Measurements from ENCODE around the gene HMCN1.
A peak's percentile ranks its signal among the peaks of the same experiment; 100 is the strongest.

The HMCN1 gene

DNA sequence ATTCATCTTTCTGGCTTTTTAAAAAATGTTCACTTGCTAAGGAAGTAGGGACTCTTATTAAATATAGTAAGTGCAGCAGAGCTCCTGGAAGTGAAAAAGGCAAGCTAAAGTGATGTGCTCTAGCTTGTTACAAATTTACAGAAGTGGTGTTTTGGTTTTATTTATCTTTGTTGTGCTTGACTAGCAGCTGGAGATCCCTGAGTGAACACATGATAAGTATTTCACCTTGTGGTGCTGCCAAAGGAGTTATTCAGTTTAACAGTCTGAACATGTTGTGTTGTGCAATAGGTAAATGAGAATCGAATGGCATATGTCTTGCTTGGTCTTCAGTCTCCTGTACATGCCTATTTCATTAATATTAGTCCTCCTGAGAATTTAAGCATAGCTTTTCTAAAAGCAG is 325.1 kb downstream of the HMCN1 start:
- no peak for ATAC-seq (replicated peaks)
- Mint-ChIP-seq H3K4me3 (no peak overlapping the region), H3K9me3 (no peaks in the 10 kb centered on the region), H3K27ac (no peak overlapping the region), H3K36me3 (no peaks in the 10 kb centered on the region), H3K27me3 (no peaks in the 10 kb centered on the region), H3K4me1 (no peaks in the 10 kb centered on the region)
- DNase-seq = no peak

DNA sequence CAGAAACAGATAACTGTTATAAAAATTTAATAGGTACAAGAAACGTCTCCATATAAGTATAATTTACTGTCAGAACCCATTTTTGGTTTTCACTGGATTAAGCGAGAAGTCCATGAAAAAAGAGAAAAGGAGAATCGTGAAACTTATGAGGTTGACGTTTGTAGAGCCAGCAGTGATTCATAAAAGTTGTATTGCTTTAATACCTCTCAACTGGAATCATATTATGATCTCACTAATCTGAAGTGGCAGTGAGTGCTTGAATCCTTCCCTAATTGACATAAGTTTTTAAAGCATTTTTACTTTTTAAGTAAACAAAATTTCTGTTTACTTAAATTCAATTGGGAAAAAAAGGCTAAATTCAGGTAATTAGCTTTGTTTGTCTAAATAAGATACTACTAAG is 325.6 kb downstream of the HMCN1 start:
- DNase-seq (no peak), ATAC-seq (replicated peaks) (no peak)
- Mint-ChIP-seq H3K4me1 (no peaks in the 10 kb centered on the region), H3K9me3 (no peaks in the 10 kb centered on the region), H3K36me3 (no peaks in the 10 kb centered on the region), H3K27me3 (no peaks in the 10 kb centered on the region), H3K4me3 (no peak overlapping the region), H3K27ac (no peak overlapping the region)

DNA sequence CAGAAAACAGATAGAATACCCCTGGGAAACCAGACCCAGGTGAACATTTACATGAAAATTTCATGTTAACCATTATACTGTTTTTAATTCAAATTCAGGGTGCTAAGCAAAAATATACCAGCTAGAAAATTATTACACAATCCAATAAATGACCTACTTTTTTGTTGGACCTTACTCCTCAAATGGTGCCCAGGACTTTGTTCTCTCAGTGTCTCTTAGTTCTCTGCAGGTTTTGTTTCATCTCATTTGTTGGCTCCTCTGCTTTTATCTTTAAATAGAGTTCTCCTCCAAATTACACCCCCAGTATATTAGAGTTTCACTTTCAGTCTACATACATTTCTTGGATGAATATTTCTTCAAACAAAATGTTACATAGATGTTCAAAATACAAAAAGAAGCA is 326.0 kb downstream of the HMCN1 start:
- no peak overlapping the region for H3K27ac Mint-ChIP-seq
- ATAC-seq (replicated peaks) (no peak), DNase-seq (no peak)
- H3K4me1 Mint-ChIP-seq = no peaks in the 10 kb centered on the region
- H3K27me3 Mint-ChIP-seq = no peaks in the 10 kb centered on the region
- H3K36me3 Mint-ChIP-seq = no peaks in the 10 kb centered on the region
- H3K9me3 Mint-ChIP-seq = no peaks in the 10 kb centered on the region
- H3K4me3 Mint-ChIP-seq = no peak overlapping the region

DNA sequence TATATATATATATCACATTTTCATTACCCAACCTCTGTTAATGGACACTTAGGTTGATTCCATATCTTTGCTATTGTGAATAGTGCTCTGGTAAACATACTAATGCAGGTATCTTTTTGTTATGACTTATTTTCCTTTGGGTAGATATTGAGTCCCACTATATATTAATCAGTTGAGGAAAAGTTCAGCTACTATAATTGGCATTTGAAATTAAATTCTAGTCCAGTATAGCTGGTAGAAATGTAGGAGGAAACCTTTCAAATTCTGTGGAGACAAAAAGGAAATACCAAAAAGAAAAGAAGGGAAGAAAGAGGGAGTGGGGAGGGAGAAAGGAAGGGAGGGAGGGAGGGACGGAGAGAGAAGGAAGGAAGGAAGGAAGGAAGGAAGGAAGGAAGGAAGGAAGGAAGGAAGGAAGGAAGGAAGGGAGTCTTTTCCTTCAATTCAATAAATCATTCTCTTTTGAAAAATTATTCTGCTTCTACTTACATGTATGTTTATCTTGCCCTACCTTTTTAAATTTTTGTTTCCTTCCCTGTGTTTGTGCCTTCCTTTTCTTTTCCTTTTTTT is 329.0 kb downstream of the HMCN1 start:
- no peaks in the 10 kb centered on the region for H3K27me3 Mint-ChIP-seq
- no peaks in the 10 kb centered on the region for H3K4me1 Mint-ChIP-seq
- no peak overlapping the region for H3K27ac Mint-ChIP-seq
- DNase-seq = no peak
- no peak for ATAC-seq (replicated peaks)
- H3K9me3 Mint-ChIP-seq = no peaks in the 10 kb centered on the region
- no peak overlapping the region for H3K4me3 Mint-ChIP-seq
- H3K36me3 Mint-ChIP-seq = no peaks in the 10 kb centered on the region

DNA sequence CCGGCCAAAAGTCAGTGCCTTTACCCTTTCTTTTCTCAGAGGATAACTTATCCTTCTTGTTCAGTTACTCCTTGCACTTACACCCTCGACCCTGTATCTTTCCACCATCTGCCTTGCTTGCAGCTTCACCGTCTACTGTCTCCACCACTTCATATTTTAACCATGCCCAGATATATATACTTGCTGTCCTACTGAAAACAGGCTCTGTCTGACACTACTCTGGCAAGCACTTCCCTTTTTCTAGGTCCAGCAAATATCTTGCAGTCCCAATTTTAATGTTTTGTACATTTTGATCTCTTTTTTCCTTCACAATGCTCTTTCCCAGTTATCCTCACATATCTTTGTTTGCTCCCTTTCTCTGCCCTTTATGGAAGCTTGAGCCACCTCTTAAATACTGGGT is 332.2 kb downstream of the HMCN1 start:
- Mint-ChIP-seq H3K27me3 (no peaks in the 10 kb centered on the region), H3K4me1 (no peaks in the 10 kb centered on the region), H3K36me3 (no peaks in the 10 kb centered on the region), H3K9me3 (no peaks in the 10 kb centered on the region), H3K27ac (no peak overlapping the region), H3K4me3 (no peak overlapping the region)
- ATAC-seq (replicated peaks) = no peak
- no peak for DNase-seq

DNA sequence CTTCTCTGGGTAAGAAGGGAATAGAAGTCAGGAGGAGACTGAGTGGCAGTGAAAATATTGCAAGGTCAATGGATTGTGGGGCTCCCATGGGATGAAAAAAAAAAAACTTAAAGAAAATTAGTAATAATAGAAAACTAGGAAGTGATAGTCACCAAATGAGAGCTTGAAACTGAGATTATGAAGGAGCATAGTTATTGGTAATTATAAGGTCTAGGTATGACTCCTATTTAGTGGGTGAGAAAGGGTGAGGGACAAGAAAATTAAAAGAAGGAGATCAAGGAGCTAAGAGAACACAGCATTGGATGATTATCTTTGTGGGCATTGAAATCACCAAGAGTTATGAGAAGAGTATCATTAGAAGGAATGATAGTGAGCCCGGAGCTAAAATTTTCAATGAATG is 339.5 kb downstream of the HMCN1 start:
- H3K27me3 Mint-ChIP-seq = no peaks in the 10 kb centered on the region
- H3K4me3 Mint-ChIP-seq = no peak overlapping the region
- H3K36me3 Mint-ChIP-seq = no peaks in the 10 kb centered on the region
- peak in 1 of 2 donors; percentile 53 for ATAC-seq (replicated peaks)
- H3K9me3 Mint-ChIP-seq = no peaks in the 10 kb centered on the region
- peaks cover 10% of the 10 kb centered on the region in 2 donors for H3K4me1 Mint-ChIP-seq
- DNase-seq = no peak
- no peak overlapping the region for H3K27ac Mint-ChIP-seq

DNA sequence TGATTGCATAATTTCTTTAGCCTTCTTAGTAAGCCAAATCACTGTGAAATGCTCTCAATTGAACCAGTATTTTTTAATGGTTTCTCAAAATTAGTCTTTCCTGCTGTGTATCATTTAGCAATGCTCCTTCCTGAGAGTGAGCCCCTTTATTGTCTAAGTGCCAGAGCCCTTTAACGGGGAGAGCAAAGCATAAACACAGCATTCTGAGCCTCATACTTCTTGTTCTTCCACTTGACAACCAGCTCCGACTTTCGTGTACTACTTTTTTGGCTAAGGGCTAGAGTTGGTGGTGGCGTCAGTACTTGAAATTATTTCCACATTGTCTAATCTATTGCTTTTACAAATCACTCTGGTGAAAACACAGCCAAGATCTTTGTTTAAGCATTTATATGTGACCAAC is 341.8 kb downstream of the HMCN1 start:
- Mint-ChIP-seq H3K27me3 (no peaks in the 10 kb centered on the region), H3K36me3 (no peaks in the 10 kb centered on the region), H3K27ac (no peak overlapping the region), H3K9me3 (no peaks in the 10 kb centered on the region), H3K4me3 (no peak overlapping the region), H3K4me1 (peaks cover 10 to 17% of the 10 kb centered on the region in 2 donors)
- DNase-seq (no peak), ATAC-seq (replicated peaks) (no peak)

DNA sequence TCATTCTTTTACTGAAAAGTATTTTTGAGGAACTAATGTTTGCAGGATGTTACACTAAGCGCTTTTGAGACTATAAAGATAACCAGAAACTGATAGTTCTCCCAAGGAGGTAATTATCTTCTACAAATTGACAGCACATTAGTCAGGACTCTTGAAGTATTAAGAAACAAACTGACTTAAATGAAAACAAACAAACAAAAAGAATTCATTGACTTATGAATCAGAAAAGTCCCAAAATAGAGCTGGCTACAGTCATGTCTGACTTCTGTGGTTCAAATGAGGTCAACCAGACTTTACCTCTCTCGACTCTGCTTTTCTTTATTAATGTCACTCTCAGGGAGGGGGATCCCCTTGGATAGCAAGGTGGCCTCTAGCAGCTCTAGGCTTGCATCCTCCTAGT is 344.1 kb downstream of the HMCN1 start:
- Mint-ChIP-seq H3K4me3 (no peak overlapping the region), H3K4me1 (peaks cover 15 to 22% of the 10 kb centered on the region in 2 donors), H3K27ac (no peak overlapping the region), H3K9me3 (peaks cover 0 to 1% of the 10 kb centered on the region in 2 donors), H3K36me3 (peaks cover 0 to 3% of the 10 kb centered on the region in 2 donors), H3K27me3 (no peaks in the 10 kb centered on the region)
- ATAC-seq (replicated peaks) (peak; percentile 96 to 98), DNase-seq (peak; percentile 15)

DNA sequence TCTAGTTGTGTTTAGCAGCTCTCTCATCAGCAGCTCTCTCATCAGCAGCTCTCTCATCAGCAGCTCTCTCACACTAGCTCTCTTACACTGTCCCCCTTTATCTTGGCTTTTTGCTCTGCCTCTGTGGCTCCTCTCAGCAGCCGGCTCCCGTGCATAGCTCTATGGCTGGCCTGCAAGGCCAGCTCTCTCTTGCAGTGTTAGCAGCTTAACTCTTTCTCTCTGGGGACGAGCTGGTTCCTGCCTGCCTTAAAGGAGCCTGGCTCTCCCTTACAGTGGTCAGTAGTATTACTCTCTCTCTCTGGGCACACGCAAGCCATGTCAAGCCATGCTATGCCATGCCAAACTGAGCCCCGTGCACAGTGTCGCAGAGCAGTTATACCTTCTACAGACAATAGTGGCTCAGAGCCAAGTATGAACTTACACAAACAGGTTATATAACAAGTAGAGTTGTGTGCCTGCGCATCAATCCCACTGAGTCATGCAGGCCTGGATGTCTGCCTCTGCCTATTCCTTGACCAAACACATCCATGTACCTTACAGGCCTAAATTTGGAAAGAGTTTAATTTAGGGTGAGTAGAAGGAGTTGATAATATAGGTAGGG is 345.0 kb downstream of the HMCN1 start:
- Mint-ChIP-seq H3K4me3 (no peak overlapping the region), H3K27me3 (no peaks in the 10 kb centered on the region), H3K4me1 (peaks cover 15 to 22% of the 10 kb centered on the region in 2 donors), H3K36me3 (peaks cover 0 to 3% of the 10 kb centered on the region in 2 donors), H3K9me3 (peaks cover 0 to 1% of the 10 kb centered on the region in 2 donors), H3K27ac (peak overlapping the region; percentile 38)
- ATAC-seq (replicated peaks) = no peak
- no peak for DNase-seq

DNA sequence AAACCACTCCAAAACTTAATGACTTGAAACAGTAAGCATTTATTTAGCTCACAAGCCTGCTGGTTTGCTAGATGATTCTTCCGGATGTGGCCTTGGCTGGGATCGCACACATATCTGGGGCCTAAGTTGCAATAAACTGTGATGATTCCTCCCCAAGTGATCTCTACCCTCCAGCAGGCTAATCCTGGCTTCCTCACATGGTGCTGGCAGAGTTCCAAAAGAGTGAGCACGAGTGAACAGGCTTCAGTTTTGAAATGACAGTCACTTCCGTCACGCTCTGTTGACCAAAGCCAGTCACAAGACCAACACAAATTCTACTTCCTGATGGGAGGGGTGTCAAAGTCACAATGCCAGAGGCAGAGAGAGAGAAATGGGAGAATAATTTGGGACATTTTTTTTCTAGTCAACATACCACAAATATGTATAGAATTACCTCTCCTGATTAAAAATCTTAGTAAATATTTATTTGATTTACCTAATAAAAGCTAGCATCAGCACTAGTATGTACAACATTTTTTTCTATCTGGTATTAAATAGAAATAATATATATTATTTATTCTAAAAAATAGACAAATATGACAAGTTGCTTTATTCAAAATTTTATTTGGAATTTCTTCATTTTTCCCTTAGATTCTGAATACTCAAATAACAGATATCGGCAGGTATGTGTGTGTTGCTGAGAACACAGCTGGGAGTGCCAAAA is 348.2 kb downstream of the HMCN1 start:
- Mint-ChIP-seq H3K27me3 (no peaks in the 10 kb centered on the region), H3K9me3 (peaks cover 0 to 1% of the 10 kb centered on the region in 2 donors), H3K4me3 (peak overlapping the region in 1 of 2 donors; percentile 34), H3K4me1 (peaks cover 15 to 22% of the 10 kb centered on the region in 2 donors), H3K27ac (peak overlapping the region; percentile 84), H3K36me3 (peaks cover 0 to 3% of the 10 kb centered on the region in 2 donors)
- DNase-seq (peak; percentile 76), ATAC-seq (replicated peaks) (peak; percentile 63 to 73)

DNA sequence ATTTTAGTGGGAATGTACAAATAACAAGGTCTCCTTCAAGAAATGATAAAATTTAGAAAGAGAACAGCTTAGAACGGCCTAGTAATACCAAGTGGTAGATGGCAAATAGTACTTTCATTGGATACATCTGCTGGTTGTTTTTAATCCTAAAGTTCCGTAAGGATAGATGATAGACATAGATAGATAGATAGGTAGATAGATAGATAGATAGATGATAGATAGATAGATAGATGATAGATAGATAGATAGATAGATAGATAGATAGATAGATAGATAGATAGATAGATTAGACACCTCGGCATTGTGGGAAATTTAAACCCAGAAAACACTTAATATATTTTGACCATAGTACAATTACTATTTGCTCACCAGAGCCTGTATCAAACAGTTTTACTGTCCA is 352.4 kb downstream of the HMCN1 start:
- Mint-ChIP-seq H3K9me3 (peaks cover 0 to 1% of the 10 kb centered on the region in 2 donors), H3K27me3 (no peaks in the 10 kb centered on the region), H3K36me3 (peaks cover 0 to 3% of the 10 kb centered on the region in 2 donors), H3K4me1 (peaks cover 3 to 5% of the 10 kb centered on the region in 2 donors), H3K27ac (no peak overlapping the region), H3K4me3 (no peak overlapping the region)
- DNase-seq (no peak), ATAC-seq (replicated peaks) (no peak)

DNA sequence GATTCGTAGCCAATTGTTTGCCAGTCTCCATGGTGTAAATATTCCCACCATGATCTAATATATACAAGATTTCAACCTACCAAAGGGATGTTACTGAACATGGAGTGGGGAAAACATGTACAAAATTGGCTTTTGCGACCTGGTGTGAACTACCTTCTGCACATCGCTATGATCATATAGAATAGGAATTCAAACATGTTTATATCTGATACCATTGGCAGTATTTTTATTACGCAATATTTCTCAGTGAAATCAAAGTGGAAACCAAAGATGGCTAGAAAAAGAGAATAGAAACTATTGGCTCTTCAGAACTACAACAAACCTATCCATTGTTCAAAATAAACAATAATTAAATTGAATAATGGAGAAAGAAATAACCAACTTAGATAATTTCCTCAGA is 355.7 kb downstream of the HMCN1 start:
- no peak overlapping the region for H3K4me3 Mint-ChIP-seq
- no peaks in the 10 kb centered on the region for H3K9me3 Mint-ChIP-seq
- peaks cover 0 to 7% of the 10 kb centered on the region in 2 donors for H3K27me3 Mint-ChIP-seq
- no peak for DNase-seq
- no peak for ATAC-seq (replicated peaks)
- no peaks in the 10 kb centered on the region for H3K4me1 Mint-ChIP-seq
- no peak overlapping the region for H3K27ac Mint-ChIP-seq
- H3K36me3 Mint-ChIP-seq = no peaks in the 10 kb centered on the region

DNA sequence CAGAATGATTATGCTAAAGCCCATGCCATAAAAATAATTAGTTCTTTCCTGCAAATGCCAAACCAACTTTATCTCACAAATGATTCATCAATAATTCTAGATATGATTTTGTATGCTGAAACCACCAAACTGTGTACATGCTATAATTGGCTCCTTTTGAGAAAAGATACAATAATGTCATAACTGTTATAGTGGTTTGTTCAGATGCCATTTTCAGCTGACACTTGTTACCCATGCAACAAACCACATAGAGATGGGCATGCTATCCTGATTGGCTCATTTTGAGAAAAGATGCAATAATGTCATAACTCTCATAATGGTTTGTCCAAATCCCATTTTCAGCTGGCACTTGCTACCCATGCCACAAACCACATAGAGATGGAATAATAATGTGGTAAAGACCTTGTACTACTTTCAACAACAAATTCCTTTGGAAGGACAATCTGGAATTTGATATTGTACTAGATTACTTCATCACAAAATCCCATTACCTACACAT is 357.1 kb downstream of the HMCN1 start:
- DNase-seq = no peak
- H3K36me3 Mint-ChIP-seq = no peaks in the 10 kb centered on the region
- no peaks in the 10 kb centered on the region for H3K4me1 Mint-ChIP-seq
- H3K27me3 Mint-ChIP-seq = peaks cover 0 to 7% of the 10 kb centered on the region in 2 donors
- H3K27ac Mint-ChIP-seq = no peak overlapping the region
- ATAC-seq (replicated peaks) = no peak
- no peaks in the 10 kb centered on the region for H3K9me3 Mint-ChIP-seq
- no peak overlapping the region for H3K4me3 Mint-ChIP-seq

DNA sequence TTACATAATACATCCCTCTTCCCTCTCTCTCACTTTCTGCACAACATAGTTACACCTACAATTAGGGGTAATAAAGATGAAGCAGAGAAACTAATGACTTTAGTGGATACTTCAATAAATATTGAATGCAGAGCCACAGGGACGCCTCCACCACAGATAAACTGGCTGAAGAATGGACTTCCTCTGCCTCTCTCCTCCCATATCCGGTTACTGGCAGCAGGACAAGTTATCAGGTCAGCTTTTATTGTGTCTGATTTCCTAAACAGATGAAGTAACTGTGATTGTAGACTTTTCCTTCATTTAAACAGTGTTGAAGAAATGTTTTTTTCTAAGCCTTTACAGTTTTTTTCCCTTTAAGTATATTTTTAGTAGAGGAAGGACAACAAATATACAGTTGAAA is 359.2 kb downstream of the HMCN1 start:
- peak overlapping the region; percentile 31 for H3K27ac Mint-ChIP-seq
- H3K27me3 Mint-ChIP-seq = peaks cover 0 to 7% of the 10 kb centered on the region in 2 donors
- H3K36me3 Mint-ChIP-seq = no peaks in the 10 kb centered on the region
- DNase-seq = no peak
- H3K4me1 Mint-ChIP-seq = no peaks in the 10 kb centered on the region
- no peak overlapping the region for H3K4me3 Mint-ChIP-seq
- no peaks in the 10 kb centered on the region for H3K9me3 Mint-ChIP-seq
- no peak for ATAC-seq (replicated peaks)

DNA sequence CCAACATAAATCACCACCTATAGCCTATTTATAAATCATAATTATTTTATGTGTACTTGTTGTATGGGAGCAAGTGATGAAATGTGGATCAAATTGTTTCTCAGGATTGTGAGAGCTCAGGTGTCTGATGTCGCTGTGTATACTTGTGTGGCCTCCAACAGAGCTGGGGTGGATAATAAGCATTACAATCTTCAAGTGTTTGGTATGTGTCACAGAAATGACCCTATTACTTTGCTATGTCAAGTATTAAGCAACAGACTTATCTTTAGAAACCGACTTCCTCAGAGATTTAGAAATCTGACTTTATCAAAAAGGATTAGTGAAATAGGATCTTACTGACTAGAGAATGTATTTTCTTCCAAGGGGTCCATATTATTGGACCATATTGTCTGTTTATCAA is 360.0 kb downstream of the HMCN1 start:
- Mint-ChIP-seq H3K36me3 (no peaks in the 10 kb centered on the region), H3K9me3 (no peaks in the 10 kb centered on the region), H3K27me3 (peaks cover 0 to 7% of the 10 kb centered on the region in 2 donors), H3K4me1 (no peaks in the 10 kb centered on the region), H3K4me3 (no peak overlapping the region), H3K27ac (no peak overlapping the region)
- no peak for DNase-seq
- ATAC-seq (replicated peaks) = no peak

All from stimulated activated naive B cell treated with anti-CD40 and anti-IgM and Interleukin-4, amounts not matched to agents 10 μg/mL and 1 μg/mL and 100 μg/mL, for 72 hours (primary cell).